DOHH2 (cell line): ENCODE results near the gene CYP2E1.

Experiments used
- H3F3A ChIP-seq: fragments of 200-600 bp; sonication (generic), shearing (Covaris generic); 2 replicates; pipeline ENCODE4 v1.6.0; 2016; ENCODE audit warnings: antibody characterized with exemption, mild to moderate bottlenecking; ENCODE audit not compliant: control insufficient read depth, insufficient read depth
- H3K27ac ChIP-seq: fragments of 200-600 bp; sonication (generic); 2 replicates; pipeline ENCODE4 v1.5.1; 2014; ENCODE audit warnings: low read depth, mild to moderate bottlenecking, low read length, moderate library complexity
- H3K27me3 ChIP-seq: fragments of 200-600 bp; sonication (generic); 2 replicates; pipeline ENCODE4 v1.6.1; 2014; ENCODE audit warnings: mild to moderate bottlenecking, low read length, mixed read lengths; ENCODE audit not compliant: control insufficient read depth
- H3K36me3 ChIP-seq: fragments of 200-600 bp; sonication (generic); 2 replicates; pipeline ENCODE4 v1.6.1; 2014; ENCODE audit warnings: mild to moderate bottlenecking, low read length, moderate library complexity, mixed read lengths; ENCODE audit not compliant: control insufficient read depth
- H3K4me1 ChIP-seq: fragments of 200-600 bp; sonication (generic); 2 replicates; pipeline ENCODE4 v1.6.1; 2014; ENCODE audit warnings: mild to moderate bottlenecking, low read length, mixed read lengths; ENCODE audit not compliant: control insufficient read depth
- H3K4me2 ChIP-seq: fragments of 200-600 bp; sonication (generic); 2 replicates; pipeline ENCODE4 v1.6.0; 2014; ENCODE audit warnings: mild to moderate bottlenecking, low read length, moderate library complexity
- H3K4me3 ChIP-seq: fragments of 200-600 bp; sonication (generic); 2 replicates; pipeline ENCODE4 v1.5.1; 2014; ENCODE audit warnings: mild to moderate bottlenecking, low read length, mixed read lengths
- H3K79me2 ChIP-seq: fragments of 200-600 bp; sonication (generic); 2 replicates; pipeline ENCODE4 v1.6.1; 2014; ENCODE audit warnings: mild to moderate bottlenecking, low read length, mixed read lengths; ENCODE audit not compliant: control insufficient read depth
- H3K9me2 ChIP-seq: fragments of 200-600 bp; sonication (generic); replicated peaks from 2 replicates; pipeline ENCODE4 v1.6.1; 2014; ENCODE audit warnings: mild to moderate bottlenecking, low read length, mixed read lengths; ENCODE audit not compliant: control insufficient read depth
- H3K9me3 ChIP-seq: fragments of 200-600 bp; sonication (generic); 2 replicates; pipeline ENCODE4 v1.6.1; 2014; ENCODE audit warnings: antibody characterized with exemption, low read length, mixed read lengths; ENCODE audit not compliant: control insufficient read depth, insufficient read depth
- H4K20me1 ChIP-seq: fragments of 200-600 bp; sonication (generic); 2 replicates; pipeline ENCODE4 v1.6.0; 2014; ENCODE audit warnings: low read depth, mild to moderate bottlenecking, antibody characterized with exemption, low read length, moderate library complexity; ENCODE audit not compliant: control insufficient read depth, insufficient read depth
- CTCF ChIP-seq: fragments of 200-600 bp; sonication (generic); IDR thresholded peaks from one replicate; pipeline ENCODE4 v1.5.1; 2014; ENCODE audit warnings: antibody characterized with exemption, mild to moderate bottlenecking, low read depth, low read length; ENCODE audit not compliant: poor library complexity, severe bottlenecking
- EZH2phosphoT487 ChIP-seq: fragments of 200-600 bp; sonication (generic); IDR thresholded peaks from 2 replicates; pipeline ENCODE4 v1.6.1; 2017; ENCODE audit warnings: borderline replicate concordance, mild to moderate bottlenecking, antibody characterized with exemption, low read length, moderate library complexity, mixed read lengths

The CYP2E1 gene

GRCh38 chr10:133555521-133555920, 28.4 kb downstream of the CYP2E1 start:
- TF ChIP-seq EZH2phosphoT487 (no peak), CTCF (no peak)
- peaks cover 3% of the 10 kb centered on the region; the same call in 1 of the 2 replicates for H3K27me3 ChIP-seq
- H3K9me3 ChIP-seq, result no peaks in the 10 kb centered on the region
- H3F3A ChIP-seq, result no peaks in the 10 kb centered on the region
- H3K9me2 ChIP-seq, result no peaks in the 10 kb centered on the region
- no peak overlapping the region for H3K27ac ChIP-seq
- no peaks in the 10 kb centered on the region for H3K79me2 ChIP-seq
- H3K4me1 ChIP-seq, result no peaks in the 10 kb centered on the region
- no peak overlapping the region for H3K4me3 ChIP-seq
- H4K20me1 ChIP-seq, result no peaks in the 10 kb centered on the region
- H3K36me3 ChIP-seq, result no peaks in the 10 kb centered on the region
- H3K4me2 ChIP-seq, result no peak overlapping the region

- TF ChIP-seq EZH2phosphoT487 (no peak), CTCF (no peak)
- Histone ChIP-seq H4K20me1 (no peaks in the 10 kb centered on the region), H3K27me3 (peaks cover 6% of the 10 kb centered on the region), H3K4me3 (no peak overlapping the region), H3K36me3 (no peaks in the 10 kb centered on the region), H3K9me2 (no peaks in the 10 kb centered on the region), H3K27ac (no peak overlapping the region), H3K4me2 (no peak overlapping the region), H3F3A (no peaks in the 10 kb centered on the region), H3K9me3 (no peaks in the 10 kb centered on the region), H3K79me2 (no peaks in the 10 kb centered on the region), H3K4me1 (no peaks in the 10 kb centered on the region)
Observed at GRCh38 chr10:133557381-133557780, 30.2 kb downstream of the CYP2E1 start.

- H3K27me3 ChIP-seq, result peaks cover 6% of the 10 kb centered on the region
- no peaks in the 10 kb centered on the region for H3F3A ChIP-seq
- no peaks in the 10 kb centered on the region for H3K79me2 ChIP-seq
- H3K4me3 ChIP-seq, result no peak overlapping the region
- no peaks in the 10 kb centered on the region for H3K9me2 ChIP-seq
- H3K27ac ChIP-seq, result no peak overlapping the region
- H4K20me1 ChIP-seq, result no peaks in the 10 kb centered on the region
- no peaks in the 10 kb centered on the region for H3K4me1 ChIP-seq
- H3K36me3 ChIP-seq, result no peaks in the 10 kb centered on the region
- TF ChIP-seq CTCF (no peak), EZH2phosphoT487 (no peak)
- H3K4me2 ChIP-seq, result no peak overlapping the region
- H3K9me3 ChIP-seq, result no peaks in the 10 kb centered on the region
Observed at GRCh38 chr10:133559216-133559615, 32.1 kb downstream of the CYP2E1 start.
